ENCODE data around the gene AP5S1.

Gene AP5S1

DNA sequence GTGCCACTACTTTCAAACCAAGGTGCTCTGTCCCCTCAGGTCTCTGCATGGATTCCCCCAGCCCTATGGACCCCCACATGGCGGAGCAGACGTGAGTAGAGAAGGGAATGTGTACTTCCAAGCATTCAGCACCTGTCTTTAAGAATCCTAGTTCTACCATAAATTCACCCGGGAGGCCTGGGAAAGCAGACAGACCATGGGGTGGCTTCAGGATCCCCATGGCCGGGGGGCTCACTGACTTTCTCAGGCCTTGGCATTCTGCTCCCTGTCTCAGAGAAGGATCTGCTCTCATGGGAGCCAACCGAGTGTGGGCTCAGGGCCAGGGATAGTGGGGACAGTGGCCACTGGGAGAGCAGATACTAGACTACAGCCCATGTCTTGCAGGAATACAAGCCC is 22.0 kb upstream of the AP5S1 start:
- Histone ChIP-seq H3K4me1 (peaks cover 74% of the 10 kb centered on the region), H3K27ac (no peak overlapping the region), H3K4me2 (peak overlapping the region; percentile 97), H3K27me3 (no peaks in the 10 kb centered on the region), H3K4me3 (no peak overlapping the region), H3K9ac (0 out of 2 replicates have a peak overlapping the region, but pooled peaks have one; percentile 84), H4K20me1 (peaks cover 7% of the 10 kb centered on the region; the same call in 1 of the 2 replicates), H3K9me3 (no peaks in the 10 kb centered on the region), H3K36me3 (peaks cover 51% of the 10 kb centered on the region)
- no peak for TF ChIP-seq Cebpa-rat (IDR thresholded peaks at IDR 0.05)

DNA sequence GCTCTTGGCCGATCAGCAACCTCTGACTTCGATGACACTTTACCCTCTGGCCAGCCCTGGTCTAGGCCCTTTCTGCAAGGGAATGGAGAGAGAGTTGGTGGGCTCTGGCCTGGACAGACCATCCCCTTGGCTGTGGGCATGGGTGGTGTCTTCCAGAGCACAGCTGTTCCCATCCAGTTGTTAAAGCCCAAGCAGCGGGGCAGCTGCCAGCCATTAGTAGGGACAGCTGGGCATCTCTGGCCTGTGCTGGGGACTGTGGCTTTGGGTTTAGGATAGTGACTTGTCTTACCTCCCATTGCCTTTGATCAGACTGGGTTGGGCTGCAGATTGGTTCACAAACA is 21.5 kb upstream of the AP5S1 start:
- Histone ChIP-seq H3K27me3 (no peaks in the 10 kb centered on the region), H3K4me1 (peaks cover 79% of the 10 kb centered on the region), H4K20me1 (peaks cover 7% of the 10 kb centered on the region; the same call in 1 of the 2 replicates), H3K9ac (no peak overlapping the region), H3K9me3 (no peaks in the 10 kb centered on the region), H3K4me2 (peak overlapping the region; percentile 97), H3K36me3 (peaks cover 56% of the 10 kb centered on the region), H3K4me3 (no peak overlapping the region), H3K27ac (0 out of 2 replicates have a peak overlapping the region, but pooled peaks have one; percentile 65)
- no peak for TF ChIP-seq Cebpa-rat (IDR thresholded peaks at IDR 0.05)

DNA sequence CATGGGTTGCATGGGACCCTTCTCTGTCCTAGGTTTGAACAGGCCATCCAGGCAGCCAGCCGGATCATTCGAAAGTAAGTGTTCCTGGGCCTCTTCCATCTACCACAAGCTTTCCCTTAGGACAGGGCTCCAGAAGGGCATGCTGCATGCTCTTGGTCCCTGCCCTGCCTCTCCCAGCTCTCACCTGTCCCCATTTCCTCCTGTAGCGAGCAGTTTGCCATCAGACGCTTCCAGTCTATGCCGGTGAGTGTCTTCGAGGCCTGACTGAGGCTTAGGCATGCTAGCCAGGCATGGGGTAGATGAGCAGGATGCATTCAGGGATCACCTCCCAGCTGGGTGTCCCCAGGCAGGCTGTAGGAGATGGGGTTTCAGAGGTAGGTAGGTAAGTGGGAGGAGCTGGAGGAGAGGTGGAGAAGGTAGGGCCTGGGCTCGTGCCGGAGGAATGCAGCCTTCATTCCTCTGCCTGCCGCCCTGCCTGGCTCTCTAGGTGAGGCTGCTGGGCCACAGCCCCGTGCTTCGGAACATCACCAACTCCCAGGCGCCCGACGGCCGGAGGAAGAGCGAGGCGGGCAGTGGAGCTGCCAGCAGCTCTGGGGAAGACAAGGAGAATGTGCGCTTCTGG is 20.0 kb upstream of the AP5S1 start:
- no peaks in the 10 kb centered on the region for H3K27me3 ChIP-seq
- no peak overlapping the region for H3K4me3 ChIP-seq
- no peak overlapping the region for H3K9ac ChIP-seq
- no peak overlapping the region for H3K27ac ChIP-seq
- no peaks in the 10 kb centered on the region for H3K9me3 ChIP-seq
- H3K4me1 ChIP-seq = peaks cover 77% of the 10 kb centered on the region
- peaks cover 70% of the 10 kb centered on the region for H3K36me3 ChIP-seq
- H4K20me1 ChIP-seq = peaks cover 7% of the 10 kb centered on the region; the same call in 1 of the 2 replicates
- TF ChIP-seq Cebpa-rat (IDR thresholded peaks at IDR 0.05) = no peak
- peak overlapping the region; percentile 97 for H3K4me2 ChIP-seq

DNA sequence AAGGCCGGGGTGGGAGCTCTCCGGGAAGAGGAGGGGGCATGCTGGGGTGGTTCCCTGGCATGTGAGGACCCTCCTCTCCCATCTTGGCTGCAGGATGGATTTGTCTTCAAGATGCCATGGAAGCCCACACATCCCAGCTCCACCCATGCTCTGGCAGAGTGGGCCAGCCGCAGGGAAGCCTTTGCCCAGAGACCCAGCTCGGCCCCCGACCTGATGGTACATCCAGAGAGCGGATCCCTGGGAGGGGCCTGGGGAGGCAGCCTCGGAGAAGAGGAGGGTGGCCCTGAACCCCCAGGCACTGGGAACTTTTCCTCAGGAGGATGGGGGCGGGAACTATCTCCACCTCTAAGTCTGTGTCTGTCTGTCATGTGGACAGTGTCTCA is 19.5 kb upstream of the AP5S1 start:
- no peak overlapping the region for H3K9ac ChIP-seq

DNA sequence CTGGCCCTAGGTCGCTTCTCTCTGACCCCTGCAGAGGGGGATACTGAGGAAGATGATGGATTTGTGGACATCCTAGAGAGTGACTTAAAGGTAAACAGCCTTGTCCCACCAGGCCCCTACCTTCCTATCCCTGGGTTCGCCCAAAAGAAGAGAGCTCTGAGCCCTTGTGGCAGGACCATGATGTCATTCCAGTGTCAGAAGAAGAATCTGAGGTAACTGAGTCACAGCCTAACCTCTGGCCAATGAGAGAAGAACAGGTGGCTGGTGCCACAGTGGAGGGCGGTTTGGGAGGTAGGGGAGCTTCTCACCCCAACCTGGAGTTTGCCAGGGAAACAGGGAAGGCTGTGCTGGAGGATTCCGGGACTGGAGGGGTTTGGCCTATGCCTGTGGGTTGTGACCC is 19.0 kb upstream of the AP5S1 start:
- no peak overlapping the region for H3K4me2 ChIP-seq
- no peak overlapping the region for H3K4me3 ChIP-seq
- H3K4me1 ChIP-seq = peaks cover 76% of the 10 kb centered on the region
- no peak overlapping the region for H3K9ac ChIP-seq
- no peaks in the 10 kb centered on the region for H3K27me3 ChIP-seq
- peaks cover 7% of the 10 kb centered on the region; the same call in 1 of the 2 replicates for H4K20me1 ChIP-seq
- peak overlapping the region; percentile 6; the same call in 1 of the 2 replicates for H3K27ac ChIP-seq
- TF ChIP-seq Cebpa-rat (IDR thresholded peaks at IDR 0.05) = no peak
- H3K9me3 ChIP-seq = no peaks in the 10 kb centered on the region
- H3K36me3 ChIP-seq = peaks cover 79% of the 10 kb centered on the region

More for the DNA sequence above, 19.5 kb upstream of the AP5S1 start:
- H3K4me1 ChIP-seq = peaks cover 75% of the 10 kb centered on the region
- no peak overlapping the region for H3K4me3 ChIP-seq
- H3K27ac ChIP-seq = peak overlapping the region; percentile 6; the same call in 1 of the 2 replicates
- H3K36me3 ChIP-seq = peaks cover 75% of the 10 kb centered on the region
- peaks cover 7% of the 10 kb centered on the region; the same call in 1 of the 2 replicates for H4K20me1 ChIP-seq
- no peak overlapping the region for H3K4me2 ChIP-seq
- H3K27me3 ChIP-seq = no peaks in the 10 kb centered on the region
- H3K9me3 ChIP-seq = no peaks in the 10 kb centered on the region
- TF ChIP-seq Cebpa-rat (IDR thresholded peaks at IDR 0.05) = no peak

DNA sequence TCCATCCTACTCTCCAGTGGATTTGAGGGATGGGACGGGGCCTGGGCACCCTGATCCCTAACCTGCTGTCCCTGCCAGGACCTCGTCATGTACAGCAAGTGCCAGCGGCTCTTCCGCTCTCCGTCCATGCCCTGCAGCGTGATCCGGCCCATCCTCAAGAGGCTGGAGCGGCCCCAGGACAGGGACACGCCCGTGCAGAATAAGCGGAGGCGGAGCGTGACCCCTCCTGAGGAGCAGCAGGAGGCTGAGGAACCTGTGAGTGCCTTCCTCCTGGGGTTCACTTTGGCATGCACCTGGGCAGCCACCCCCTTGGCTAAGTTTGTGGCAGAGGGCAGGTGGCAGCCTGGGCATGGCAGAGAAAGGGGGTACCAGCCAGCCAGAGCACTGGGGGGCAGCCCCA is 18.5 kb upstream of the AP5S1 start:
- H3K27ac ChIP-seq = peak overlapping the region; percentile 24; the same call in 1 of the 2 replicates
- peaks cover 79% of the 10 kb centered on the region for H3K36me3 ChIP-seq
- no peaks in the 10 kb centered on the region for H3K27me3 ChIP-seq
- H3K4me2 ChIP-seq = peak overlapping the region; percentile 67
- no peaks in the 10 kb centered on the region for H3K9me3 ChIP-seq
- H4K20me1 ChIP-seq = peaks cover 2% of the 10 kb centered on the region; the same call in 1 of the 2 replicates
- no peak overlapping the region for H3K9ac ChIP-seq
- TF ChIP-seq Cebpa-rat (IDR thresholded peaks at IDR 0.05) = no peak
- H3K4me3 ChIP-seq = no peak overlapping the region
- peaks cover 77% of the 10 kb centered on the region for H3K4me1 ChIP-seq

DNA sequence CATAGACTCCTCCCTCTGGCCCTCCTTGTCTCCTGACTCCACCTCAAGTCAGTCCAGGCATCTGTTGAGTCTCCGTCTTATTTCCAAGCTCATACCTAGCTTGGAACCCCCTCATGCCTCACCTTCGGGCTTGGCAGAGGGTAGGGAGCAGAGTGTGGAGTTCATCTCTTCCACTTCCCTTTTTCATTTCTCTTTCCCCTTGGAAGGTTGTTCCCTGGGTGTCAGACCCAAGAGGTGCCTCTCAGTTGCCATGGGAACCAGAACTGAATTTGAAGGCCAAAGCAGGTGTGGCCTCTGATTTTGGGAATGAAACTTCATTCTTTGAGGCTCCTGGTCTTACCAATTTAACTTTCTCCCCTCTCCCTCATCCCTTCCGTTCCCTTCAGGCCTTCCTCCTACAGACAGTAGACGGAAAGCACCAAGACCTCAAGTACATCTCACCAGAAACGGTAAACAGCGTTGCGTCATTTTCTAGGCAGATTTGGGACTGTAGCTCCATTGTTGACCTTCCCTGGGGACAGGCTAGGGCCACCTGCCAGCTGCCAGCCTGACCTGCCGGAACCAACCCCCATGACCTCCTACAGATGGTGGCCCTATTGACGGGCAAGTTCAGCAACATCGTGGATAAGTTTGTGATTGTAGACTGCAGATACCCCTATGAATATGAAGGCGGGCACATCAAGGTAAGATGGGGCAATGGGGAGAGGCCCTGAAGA is 17.7 kb upstream of the AP5S1 start:
- peaks cover 77% of the 10 kb centered on the region for H3K4me1 ChIP-seq
- H3K9me3 ChIP-seq = no peaks in the 10 kb centered on the region
- peak; percentile 50; the same call in 1 of the 2 replicates for TF ChIP-seq Cebpa-rat (IDR thresholded peaks at IDR 0.05)
- peak overlapping the region; percentile 67 for H3K4me2 ChIP-seq
- H3K27ac ChIP-seq = peak overlapping the region; percentile 24
- peaks cover 72% of the 10 kb centered on the region for H3K36me3 ChIP-seq
- no peak overlapping the region; the same call in 1 of the 2 replicates for H3K9ac ChIP-seq
- H4K20me1 ChIP-seq = no peaks in the 10 kb centered on the region
- H3K4me3 ChIP-seq = no peak overlapping the region
- H3K27me3 ChIP-seq = no peaks in the 10 kb centered on the region

DNA sequence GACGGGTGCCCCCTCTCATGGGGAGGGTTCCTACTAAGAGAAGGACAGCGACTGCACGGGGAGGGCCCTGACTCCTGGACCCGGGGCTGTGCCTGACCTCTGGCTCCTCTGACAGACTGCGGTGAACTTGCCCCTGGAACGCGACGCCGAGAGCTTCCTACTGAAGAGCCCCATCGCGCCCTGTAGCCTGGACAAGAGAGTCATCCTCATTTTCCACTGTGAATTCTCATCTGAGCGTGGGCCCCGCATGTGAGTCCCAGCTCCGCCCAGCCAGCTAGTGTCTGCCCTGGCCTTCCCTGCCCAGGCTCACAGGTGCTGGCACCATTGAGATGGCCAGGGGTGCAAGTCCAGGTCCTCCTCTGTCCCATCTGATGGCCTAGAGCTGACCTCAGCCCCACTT is 17.1 kb upstream of the AP5S1 start:
- H3K27ac ChIP-seq = peak overlapping the region; percentile 24; the same call in 1 of the 2 replicates
- H3K36me3 ChIP-seq = peaks cover 69% of the 10 kb centered on the region

DNA sequence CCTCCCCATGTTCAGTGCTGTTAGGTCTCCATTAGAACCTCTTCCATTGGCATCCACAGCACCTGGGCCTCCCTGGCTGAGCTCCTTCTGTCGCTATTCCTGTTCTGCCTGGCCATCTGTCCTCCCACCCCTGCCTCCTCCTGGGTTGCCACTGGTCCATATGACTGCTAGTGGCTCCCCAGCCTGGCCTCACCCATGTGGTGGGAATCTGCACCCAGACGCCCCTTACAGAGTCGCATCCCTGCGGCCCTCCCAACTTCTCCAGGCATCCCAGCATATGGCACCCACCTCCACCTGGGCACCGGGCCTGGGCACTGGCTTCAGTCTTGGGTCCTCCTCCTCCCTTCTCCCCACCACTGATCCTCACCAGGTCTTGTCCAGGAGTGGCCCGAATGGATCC is 16.5 kb upstream of the AP5S1 start:
- Histone ChIP-seq H3K27me3 (no peaks in the 10 kb centered on the region), H3K9ac (no peak overlapping the region), H3K27ac (peak overlapping the region; percentile 24; the same call in 1 of the 2 replicates), H3K36me3 (peaks cover 65% of the 10 kb centered on the region), H3K9me3 (no peaks in the 10 kb centered on the region), H3K4me3 (no peak overlapping the region), H3K4me2 (no peak overlapping the region), H3K4me1 (peaks cover 71% of the 10 kb centered on the region), H4K20me1 (no peaks in the 10 kb centered on the region)
- no peak for TF ChIP-seq Cebpa-rat (IDR thresholded peaks at IDR 0.05)

More for the DNA sequence above, 17.1 kb upstream of the AP5S1 start:
- Histone ChIP-seq H3K4me2 (peak overlapping the region; percentile 67), H3K4me1 (peaks cover 76% of the 10 kb centered on the region), H3K27me3 (no peaks in the 10 kb centered on the region), H3K9ac (no peak overlapping the region), H3K4me3 (no peak overlapping the region), H3K9me3 (no peaks in the 10 kb centered on the region), H4K20me1 (no peaks in the 10 kb centered on the region)
- no peak for TF ChIP-seq Cebpa-rat (IDR thresholded peaks at IDR 0.05)

DNA sequence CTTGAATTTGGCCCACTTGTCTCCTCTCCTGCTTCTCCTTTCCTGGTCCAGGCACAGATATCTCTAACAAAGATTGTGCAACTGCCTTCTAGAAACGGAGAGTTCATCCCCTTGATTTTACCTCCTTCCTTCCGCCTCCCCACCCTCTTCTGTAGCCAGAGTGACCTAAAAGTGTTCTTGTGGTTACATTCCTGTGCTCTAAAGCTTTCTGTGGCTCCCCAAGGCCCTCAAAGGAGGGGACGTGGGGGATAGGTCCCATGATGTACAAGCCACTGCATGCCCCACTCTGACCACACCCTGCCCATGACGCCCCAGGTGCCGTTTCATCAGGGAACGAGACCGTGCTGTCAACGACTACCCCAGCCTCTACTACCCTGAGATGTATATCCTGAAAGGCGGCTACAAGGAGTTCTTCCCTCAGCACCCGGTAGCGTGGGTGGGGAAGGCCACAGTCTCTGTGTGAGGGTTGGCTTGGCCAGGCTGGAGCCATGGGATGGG is 16.0 kb upstream of the AP5S1 start:
- Histone ChIP-seq H3K36me3 (peaks cover 65% of the 10 kb centered on the region), H3K4me2 (no peak overlapping the region), H3K9ac (no peak overlapping the region), H3K27ac (no peak overlapping the region; the same call in 1 of the 2 replicates), H3K27me3 (no peaks in the 10 kb centered on the region), H3K9me3 (no peaks in the 10 kb centered on the region), H3K4me3 (no peak overlapping the region), H3K4me1 (peaks cover 66% of the 10 kb centered on the region), H4K20me1 (no peaks in the 10 kb centered on the region)
- peak; percentile 12; the same call in 1 of the 2 replicates for TF ChIP-seq Cebpa-rat (IDR thresholded peaks at IDR 0.05)

Measured in BLaER1 (cell line).